Stimulated activated CD8-positive, alpha-beta memory T cell treated with anti-CD3 and anti-CD28 coated beads, Interleukin-12 subunit alpha, Interleukin-12 subunit beta, amount 100 ng/mL, for 1 hour (primary cell): ENCODE data around the gene SAMD4B.

ENCODE experiments used
- DNase-seq: peaks from one replicate; pipeline ENCODE4 v3.0.0-alpha.2; 2020; ENCODE audit warnings: low read depth

SAMD4B gene

DNA sequence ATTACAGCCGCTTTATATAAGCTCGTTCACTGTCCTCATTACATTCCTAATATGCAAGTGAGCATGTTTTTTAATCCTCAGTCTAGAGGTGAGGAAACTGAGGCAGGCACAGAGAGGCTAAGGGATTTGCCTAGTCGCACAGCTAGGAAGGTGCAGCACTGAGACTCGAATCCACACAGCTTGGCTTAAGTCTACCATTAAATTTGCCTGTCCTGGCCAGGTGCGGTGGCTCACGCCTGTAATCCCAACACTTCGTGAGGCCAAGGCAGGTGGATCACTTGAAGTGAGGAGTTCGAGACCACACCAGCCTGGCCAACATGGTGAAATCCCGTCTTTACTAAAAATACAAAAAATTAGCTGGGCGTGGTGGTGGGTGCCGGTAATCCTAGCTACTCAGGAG is 85.5 kb downstream of the SAMD4B start:
- DNase-seq: no peak

DNA sequence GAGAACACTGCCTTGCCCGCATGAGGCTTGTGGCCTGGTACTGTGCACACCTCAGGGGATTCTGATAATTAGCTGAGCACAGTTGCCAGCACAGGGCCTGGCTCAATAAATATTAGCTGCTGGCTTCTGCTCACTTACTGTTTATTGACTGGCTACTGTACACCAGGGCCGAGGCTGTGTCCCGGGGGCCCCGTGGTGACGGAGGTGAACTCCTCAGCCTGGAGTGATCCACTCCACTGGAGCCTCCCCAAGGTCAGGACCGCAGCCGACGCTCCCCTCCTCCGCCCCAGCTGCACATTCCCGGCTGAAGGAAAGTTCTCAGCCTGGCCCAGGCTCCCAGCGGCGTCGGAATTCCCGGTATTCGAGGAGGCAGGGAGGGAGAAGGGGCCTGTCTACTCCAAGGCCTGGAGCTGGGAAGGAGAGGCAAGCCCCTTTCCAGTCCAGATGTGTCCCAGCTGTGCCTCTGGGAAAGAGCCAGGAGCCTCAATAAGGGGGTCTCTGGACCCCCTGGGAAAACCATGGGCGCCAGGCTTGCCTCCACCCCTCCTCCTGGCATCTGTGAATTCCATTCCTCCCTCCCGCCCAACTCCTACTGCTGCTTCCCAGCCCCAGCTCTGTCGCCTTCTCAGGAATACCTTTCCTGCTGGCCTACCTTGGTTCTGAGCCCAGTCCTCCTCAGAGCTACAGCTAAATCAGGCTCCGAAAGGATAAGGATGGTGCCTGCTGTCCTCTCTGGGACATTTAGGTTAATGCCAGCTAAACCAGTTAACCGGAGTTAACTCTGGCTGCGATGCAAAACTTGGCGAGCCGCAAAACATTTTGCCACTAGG is 86.3 kb downstream of the SAMD4B start:
- DNase-seq: no peak

DNA sequence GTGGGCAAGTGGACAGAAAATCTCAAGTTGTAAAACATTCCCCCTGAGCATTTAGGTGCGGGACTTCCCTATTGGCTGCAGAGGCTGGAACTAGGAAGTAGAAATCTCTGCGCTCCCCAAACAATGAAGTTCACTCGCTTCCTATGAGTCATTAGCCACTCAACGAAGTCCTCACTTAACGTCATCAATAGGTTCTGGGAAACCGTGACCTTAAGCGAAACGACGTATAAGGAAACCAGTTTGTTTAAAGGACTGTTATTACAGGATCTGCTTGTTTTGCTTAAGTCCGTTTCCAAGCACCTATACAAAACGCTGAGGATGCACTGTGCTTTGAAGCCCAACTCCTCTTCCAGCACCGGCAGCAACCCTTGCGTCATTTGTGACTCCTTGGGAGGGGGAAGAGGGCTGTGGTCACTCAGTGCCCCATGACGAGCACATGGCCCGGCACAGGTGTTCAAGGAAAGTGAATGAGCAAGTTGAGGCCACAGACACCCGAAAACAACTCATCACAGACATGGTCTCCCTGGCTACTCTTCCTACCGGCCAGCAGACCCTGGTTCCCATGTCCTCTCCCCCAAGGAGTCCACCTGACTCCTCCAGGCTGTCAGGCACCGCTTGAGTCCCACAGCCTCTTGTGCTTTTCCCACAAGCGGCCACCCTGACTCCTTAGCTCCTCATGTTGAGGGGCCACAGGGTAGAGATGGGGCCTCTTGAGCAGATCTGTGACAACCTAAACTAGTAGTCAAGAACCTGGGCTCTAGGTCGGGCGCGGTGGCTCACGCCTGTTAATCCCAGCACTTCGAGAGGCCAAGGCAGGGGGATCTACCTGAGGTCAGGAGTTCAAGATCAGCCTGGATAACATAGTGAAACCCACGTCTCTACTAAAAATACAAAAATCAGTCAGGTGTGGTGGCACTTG is 88.7 kb downstream of the SAMD4B start:
- DNase-seq: no peak

DNA sequence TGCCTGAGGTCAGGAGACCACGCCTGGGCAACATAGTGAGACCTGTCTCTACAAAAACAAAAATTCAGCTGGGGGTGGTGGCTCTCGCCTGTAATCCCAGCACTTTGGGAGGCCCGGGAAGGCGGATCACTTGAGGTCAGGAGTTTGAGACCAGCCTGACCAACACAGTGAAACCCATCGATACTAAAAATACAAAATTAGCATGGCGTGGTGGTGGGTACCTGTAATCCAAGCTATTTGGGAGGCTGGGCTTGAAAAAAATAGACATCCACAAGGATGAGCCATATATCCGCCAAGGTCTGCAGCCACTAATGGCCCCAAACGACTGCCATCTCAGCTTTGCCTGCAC is 90.4 kb downstream of the SAMD4B start:
- DNase-seq: no peak

DNA sequence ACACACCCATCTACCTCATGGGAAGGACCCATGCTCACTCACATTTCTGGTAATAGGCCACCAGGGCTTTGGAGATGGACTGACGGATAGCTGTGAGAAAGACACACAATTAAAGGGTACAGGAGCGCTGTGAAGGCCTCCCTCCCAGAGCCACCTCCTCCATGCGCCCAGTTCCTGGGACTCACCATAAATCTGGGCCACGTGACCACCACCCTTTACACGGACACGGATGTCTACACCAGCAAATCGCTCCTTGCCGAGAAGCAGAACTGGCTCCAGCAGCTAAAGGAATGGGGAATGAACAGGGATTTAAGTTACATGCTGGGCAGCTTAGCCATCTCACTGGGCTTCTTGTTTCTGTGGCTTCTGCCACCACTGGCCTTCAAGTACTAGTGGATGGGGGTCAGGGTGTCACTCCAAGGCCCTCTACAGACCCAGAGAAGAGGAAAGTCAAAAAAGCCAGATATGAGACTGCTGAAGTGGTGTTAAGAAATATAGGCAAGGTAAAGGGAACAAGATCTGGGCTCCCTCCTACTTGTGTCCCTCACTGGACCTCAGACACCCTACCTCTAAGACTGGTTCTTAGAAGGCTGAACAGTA is 91.4 kb downstream of the SAMD4B start:
- no peak for DNase-seq

DNA sequence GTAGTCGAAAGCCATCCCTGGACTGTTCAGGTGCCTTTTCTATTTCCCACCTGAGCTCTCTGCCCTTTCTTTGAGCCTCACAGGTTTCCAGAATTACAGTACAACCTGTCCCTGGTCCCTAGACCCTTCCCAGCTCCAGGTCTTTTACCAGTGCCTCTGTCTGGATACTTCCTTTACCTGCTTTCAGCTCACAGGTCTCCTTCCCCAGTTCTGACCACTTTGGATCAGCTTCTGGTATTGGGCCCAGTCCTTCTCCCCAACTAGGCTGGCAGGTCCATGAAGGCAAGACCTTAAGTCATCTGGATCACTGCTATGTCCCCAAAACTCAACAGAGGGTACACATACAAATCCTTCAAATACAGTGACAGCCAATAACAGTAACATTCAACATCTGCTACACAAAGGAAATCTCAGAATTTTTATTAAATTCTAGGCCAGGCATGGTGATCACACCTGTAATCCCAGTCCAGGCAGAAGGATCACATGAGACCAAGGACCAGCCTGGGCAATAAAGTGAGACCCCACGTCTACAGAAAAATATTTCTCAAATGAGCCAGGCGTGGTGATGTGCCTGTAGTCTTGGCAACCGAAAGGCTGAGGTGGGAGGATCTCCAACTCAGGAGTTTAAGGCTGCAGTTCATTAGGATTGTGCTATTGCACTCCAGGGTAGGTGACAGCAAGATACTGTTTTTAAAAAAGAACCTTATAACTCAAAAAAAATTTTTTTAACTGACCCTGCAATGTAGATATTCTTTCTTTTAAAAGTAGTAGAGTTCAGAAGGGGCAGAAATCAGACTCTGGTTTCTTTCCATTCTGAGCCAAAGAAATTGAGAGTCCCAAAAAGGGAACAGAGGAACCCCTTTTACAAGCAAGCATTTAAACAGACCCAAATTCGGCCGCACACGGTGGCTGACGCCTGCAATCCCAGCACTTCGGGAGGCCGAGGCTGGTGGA is 92.2 kb downstream of the SAMD4B start:
- no peak for DNase-seq
